GM18499 (cell line): ENCODE measurements around the gene BET1.
"Not testable (repeated sequence)": the region's sequence is repeated elsewhere in the genome, so short reads cannot be mapped to it uniquely, and the experiment has no call there.

ENCODE experiments used
- ATAC-seq: cut with Tn5 transposase; IDR thresholded peaks from one replicate; pipeline ENCODE4 v1.9.1; 2021; ENCODE audit warnings: moderate number of reproducible peaks; ENCODE audit not compliant: insufficient read depth, unreplicated experiment

Gene BET1, protein sequence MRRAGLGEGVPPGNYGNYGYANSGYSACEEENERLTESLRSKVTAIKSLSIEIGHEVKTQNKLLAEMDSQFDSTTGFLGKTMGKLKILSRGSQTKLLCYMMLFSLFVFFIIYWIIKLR

DNA sequence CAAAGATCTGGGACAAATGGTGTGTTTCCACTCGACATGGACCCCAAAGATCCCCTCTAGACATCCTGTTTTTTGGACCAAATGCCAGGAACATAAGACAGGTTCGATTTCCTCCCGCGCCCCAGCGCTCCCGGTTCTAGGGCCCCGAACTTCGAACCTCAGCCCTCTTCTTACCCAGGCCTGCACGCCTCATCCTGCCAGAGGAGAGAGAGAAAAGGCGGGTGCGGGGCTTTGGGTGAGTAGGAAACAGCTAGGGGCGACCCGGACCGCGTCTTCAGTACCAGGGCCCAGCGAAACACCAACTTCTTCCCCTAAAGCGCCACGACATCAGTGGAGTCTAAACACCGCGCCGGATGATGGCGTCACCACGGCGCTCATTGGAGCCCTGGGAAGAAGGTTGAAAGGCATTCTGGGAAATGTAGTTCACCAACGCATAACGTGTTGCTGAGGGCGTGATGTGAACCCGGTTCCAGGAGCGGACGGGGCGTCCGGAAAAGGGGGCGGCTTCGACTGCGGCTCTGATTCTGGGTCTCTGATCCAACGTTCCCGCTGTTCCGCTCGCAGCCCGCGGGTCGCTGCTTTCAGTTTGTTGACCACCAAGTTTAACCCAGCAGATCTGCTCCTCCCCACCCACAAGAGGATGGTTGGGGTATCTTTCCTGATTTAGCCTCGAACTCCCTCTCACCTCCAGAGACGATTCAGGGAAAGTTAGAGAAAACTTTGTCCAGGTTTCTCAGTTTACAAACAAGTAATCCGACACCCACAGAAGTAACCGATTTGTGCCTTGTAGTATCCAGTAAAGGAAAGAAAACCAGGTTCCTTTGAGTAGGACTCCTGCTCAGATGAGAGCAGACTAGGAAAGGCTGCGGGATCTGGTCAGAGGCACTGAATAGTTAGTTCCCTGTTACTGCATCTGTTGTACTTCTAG is at the start of gene BET1:
Gene BET1, minus strand, starts transcription at position 332 of the 928 bp plus-strand sequence. Its CDS starts 139 bp downstream, at position 193.
- ATAC-seq: peak; percentile 96

DNA sequence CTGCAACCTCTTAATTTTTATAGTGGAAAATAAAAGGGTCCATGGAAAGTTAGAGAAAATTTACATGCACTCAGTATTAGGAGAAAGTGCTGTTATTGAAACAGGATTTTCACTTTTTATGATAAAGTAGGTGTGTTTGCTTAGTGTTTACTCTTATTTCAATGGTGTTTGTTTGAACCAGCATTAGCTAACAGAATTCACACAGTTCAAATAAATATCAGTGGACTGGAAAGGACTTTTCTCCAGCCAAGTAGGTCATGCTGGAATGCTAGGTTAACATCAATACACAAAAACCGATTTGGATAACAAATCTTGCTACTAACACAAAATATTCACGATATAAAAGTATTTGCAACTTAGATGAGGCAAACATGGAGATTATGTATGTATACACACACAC is 49.4 kb upstream of the BET1 start:
- no peak for ATAC-seq

DNA sequence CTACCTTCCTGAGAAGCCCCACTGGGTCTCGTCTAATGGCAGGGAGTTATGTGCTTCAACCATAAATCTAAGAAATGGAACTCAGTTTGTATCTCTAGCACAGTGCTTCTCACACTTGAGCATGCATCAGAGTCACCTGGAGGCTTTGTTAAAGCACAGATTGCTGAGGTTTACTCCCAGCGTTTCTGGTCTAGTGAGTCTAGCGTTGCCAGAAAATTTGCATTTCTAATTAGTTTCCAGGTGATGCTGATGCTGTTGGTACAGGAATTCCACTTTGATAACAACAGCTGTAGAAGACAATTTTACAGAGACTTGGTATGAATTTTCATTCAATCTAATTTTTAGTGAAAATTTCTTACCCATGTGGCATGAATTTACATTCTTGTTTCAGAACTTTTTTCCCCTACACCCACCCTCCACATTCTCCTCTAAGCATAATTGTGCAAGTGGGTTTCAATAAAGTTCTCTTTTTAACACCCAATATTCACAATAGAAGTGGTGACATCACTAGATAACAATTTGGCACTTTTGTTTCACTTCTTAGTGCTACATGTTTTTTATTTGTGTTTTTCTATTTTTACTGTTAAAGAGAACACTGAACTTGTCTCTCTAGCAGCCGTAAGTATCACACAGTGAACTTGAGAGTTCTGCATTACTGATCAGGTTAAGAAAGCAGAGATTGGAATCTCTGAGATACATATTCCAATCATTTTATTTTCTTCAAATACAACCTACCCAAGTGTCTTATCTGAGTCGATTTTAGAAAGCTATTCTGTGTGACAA is 48.4 kb upstream of the BET1 start:
- ATAC-seq: peak; percentile 36

DNA sequence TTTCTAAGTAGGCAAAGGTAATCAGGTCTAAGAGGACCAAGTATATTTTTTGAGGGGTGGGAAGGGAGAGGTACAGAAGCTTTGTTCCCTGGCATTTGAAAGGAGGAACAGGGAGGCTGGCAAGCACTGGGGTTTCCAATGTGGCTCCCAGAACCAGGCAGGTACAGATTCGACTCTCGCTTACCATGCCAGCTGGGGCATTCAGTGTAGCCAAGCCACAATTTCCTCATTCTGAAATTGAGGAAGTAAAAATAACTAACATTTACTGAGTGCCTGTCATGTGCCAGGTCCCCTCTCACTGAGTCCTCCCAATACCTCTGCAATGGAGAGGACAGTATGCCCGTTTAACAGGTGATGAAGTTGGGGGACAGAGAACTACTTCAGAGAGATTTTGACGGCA is 45.9 kb upstream of the BET1 start:
- peak; percentile 60 for ATAC-seq

DNA sequence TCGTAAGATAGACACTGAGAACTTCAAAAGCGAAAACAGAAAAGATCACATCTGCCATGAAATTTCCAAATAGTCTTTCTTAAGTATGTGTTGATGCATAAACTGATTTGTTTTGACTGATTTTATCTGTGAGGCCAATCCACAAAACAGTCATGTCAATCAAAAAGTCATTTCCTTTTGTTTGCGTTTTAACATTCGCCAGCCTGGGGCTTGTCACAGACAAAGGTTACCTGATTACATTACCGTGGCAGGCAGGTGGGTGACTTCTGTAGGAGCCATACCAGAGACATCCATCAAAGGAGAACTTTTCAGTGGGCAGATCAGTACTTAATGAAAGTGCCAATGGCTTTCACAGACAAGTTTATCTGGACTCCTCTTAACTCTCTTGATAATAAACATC is 45.5 kb upstream of the BET1 start:
- ATAC-seq: no peak

DNA sequence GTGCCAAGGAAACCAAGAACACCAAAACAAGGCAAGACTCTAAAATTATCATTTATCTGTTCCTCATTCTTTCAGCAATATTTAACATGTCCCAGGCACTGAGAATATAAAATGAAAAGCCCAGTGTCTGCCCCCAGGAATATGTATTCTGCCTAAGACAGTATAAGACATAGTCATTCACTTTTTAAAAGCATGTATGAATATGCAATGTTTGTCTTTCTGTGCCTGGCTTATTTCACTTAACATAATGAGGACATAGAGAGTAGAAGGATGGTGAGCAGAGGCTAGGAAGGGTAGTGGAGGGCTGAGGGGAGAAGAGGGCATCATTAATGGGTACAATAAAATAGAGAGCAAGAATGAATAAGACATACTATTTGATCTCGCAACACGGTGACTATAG is 44.6 kb upstream of the BET1 start:
- ATAC-seq: no peak

DNA sequence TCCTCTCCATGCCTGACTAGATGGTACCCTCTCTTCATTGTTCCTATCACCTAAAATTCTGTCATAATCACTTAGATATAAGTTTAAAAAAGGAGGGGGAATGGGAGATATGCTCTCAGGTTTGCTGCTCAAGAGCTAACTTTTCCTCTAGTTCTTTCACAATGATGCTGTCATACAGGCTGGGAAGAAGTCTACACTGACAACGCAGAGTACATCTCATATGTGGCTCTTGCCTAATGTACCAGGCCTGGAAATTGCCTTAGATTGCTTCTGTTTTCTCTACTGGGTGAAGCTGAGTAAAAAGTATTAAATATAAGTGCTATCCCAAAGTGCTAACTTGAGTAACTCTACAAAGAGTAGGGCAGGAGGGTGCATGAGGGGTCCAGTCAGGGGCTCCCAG is 43.8 kb upstream of the BET1 start:
- ATAC-seq: no peak

DNA sequence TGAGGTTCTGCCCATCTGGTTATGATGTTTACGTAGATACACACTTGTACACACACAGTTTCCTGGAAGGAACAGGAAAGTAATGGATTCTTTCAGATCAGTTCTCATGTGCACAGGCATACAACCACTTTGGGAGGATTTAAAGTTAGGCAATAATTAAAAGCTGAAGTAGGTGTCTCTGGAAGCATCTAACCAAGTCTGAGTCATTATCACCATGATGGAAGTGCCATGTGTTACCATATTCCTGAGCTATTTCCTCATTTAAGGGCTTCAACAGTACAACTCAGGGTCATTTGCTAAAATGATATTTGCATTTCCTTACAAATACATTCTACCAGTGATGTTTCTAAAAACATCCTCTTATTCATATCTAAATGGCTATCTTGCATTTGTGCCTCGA is 41.4 kb upstream of the BET1 start:
- no peak for ATAC-seq

DNA sequence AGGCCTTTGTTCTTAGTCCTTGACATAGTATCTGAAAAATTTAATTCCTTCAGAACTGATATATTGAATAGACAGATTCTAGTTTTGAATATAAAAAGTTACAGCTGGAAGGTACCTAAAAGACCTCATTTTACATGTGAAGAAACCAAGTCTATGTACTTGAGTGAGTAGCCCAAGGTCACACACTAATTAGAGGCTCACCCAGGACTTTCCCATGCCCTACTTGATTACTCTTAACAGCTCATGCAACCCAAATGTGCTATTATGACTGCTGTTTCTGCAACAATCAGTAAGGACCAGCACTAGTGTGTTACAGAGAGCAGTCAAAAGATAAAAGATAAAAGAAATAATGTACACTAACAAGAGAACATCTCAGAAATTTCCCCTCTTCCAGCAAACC is 40.7 kb upstream of the BET1 start:
- ATAC-seq: no peak

DNA sequence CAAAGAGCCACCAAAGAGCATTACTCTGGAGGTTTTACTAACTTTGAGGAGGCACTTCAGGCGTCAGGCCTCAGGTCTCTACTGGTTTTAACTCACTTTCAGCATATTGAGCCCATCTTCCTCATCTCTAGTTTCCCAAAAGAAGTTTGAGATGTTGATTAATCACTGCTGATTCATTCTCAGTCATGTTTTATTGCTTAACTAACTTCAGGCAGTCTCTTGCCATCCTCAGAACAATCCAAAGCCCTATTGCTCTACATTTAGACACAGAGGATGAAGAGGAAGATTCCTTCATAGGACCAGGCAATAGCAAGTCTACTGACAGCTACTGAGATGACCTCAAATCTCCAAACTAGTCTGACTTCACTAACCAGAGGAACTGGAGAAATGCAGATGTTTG is 39.1 kb upstream of the BET1 start:
- ATAC-seq: no peak

DNA sequence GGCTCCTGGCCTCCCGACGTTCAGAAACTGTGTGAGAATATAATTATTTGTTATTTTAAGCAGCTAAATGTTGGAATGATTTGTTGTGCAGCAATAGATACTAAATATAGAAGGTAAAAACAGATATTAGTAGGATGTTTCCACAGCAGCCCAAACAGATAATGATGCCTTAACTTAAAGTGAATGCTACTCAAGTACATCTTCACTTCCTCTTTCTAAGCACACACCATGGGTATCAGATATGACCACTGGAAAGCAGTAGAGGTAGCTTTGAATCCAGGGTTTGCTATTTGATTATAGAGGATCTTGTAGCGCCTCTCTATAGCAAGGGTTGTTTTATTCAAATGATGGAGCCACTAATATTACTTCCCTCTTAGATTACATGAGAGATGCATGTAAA is 38.2 kb upstream of the BET1 start:
- peak; percentile 78 for ATAC-seq

DNA sequence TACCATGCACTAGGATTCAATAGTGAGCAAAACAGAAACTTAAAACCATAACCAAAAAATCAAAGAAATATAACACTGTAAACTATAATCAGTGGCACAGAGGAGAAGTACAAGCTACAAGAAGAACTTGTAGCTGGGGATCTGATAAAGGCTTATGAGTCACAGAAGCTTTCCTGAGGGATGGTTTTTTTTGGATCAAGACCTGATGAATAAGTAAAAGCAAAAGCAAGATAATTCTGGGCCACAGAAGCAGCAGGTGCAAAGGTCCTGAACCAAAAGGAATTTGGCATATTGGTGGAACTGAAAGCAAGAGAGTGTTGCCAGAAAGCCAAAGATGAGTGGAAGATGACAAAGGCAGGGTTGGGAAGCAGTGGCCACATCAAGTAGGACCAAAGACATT is 37.4 kb upstream of the BET1 start:
- no peak for ATAC-seq

DNA sequence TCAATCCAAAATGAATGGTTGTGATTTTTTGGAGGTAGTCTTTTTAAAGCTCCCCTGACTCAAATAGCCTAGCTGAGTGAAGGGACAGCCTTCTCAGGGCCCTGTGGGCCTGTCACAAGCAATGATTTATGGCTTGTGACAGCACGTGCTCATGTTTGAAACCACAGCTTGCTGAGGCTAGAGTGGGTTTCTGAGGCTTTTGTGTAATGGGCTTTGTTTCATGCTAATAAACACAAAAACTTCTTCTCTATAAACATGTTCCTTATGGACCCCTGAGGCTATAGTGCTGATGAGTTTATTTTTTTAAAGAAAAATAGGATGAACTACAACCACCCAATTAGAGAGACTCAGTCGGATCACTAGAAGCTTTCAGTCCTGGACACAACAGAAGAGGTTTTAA is 36.1 kb upstream of the BET1 start:
- ATAC-seq: no peak

DNA sequence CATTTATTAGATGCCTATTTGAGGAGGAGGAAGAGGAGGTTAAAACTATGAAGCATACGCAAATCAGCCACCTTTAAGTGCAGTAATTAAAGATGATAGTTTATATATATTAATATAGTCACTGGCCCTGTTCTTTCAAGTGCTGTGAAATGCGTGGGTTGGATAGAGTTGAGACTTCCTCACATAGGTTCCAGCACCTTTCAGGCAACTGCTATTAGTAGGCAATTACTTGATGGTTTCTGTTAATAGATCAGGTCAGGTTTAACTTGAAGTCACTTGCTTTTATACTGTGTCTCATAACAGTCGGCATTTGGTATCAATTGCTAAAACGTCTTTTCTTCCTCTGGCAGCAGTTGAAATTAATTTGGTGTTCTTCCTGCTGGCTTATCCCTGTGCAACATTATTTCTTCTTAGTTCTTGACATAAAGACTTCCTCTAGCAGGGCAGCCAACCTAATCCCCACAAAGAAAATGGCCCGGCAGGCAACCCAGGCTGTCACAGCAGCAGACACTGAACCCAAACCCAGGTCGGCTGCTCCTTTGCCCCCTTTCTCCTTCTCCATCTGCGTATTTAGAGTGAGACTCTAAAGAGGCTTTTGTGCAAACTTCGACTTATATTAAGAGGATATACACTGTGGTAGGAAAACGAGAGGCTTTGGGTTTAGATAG is 35.3 kb upstream of the BET1 start:
- no peak for ATAC-seq

DNA sequence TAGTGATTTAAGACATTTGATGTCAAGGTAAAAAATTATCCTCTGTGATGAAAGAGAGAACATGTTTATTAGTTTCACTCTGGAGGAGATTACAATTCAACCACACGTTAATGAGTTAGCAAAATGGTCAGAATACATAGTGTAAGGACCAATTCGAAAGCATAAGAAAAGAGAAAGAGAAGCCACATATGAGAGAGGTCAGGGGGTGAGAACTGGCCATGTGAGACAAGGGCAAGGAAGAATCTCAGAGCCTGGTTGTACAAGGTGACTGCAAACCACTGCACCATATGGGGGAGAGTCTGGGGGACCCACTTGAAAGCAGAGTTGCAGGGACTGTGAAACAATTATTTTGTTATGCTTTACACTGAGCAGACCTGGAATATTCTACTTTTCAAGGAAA is 27.7 kb upstream of the BET1 start:
- no peak for ATAC-seq

DNA sequence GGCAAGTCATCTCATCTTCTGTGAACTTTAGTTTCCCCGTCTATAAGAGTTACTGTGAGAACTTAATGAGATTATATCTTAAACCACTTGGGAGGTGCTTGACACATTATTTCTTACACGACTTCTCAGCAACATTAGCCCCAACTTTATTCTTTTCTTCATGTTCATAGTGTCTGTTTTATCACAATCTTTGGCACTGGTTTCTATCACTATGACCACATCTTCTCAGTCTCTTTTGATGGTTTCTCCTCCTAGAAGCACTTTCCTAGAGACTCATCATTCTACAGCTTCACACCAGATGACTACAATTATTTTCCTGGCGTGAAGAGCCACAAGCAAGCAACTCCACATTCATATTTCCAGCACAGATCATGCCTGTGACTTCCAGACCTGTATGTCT is 26.5 kb upstream of the BET1 start:
- no peak for ATAC-seq

DNA sequence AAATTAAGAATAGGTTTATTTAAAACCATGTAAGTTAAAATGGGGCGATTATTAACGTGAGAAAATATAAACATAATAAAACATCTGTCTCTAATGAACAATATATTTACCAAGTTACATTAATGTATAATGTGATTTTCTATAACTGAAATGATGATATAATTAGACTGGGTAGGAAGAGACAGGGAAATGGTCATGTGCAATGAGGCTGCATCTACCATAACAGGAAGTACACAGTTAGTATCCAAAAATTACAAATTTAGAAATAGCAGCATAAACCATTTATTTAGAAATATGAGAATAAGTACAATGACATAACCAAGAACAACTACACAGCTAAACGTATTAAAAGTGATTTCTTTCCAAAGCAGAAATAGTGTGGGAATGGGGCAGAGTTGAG is 25.8 kb upstream of the BET1 start:
- ATAC-seq: no peak

DNA sequence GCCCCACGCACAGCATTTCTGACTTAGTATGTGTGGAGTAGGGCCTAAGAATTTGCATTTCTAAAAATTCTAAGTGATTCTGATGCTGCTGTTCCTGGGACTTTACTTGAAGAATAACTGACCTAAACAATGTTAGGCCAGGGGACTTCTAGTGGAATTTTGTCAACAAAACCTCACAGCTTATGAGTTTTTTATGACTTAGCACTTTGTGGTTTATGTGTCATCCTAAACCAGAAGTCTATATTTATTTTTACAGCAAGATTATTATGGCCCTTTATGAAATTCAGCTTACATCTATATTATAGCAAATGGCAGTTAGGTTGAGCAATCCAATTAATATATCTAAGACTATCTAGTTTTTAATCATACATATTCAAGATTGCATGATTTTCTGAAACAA is 24.6 kb upstream of the BET1 start:
- no peak for ATAC-seq

DNA sequence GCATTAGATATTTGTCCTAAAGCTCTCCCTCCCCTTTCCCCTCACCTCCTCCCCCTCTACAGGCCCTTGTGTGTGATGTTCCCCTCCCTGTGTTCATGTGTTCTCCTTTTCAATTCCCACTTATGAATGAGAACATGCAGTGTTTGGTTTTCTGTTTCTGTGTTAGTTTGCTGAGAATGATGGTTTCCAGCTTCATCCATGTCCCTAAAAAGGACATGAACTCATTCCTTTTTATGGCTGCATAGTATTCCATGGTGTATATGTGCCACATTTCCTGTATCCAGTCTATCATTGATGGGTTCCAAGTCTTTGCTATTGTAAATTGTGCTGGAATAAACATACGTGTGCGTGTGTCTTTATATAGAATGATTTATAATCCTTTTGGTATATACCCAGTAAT is 22.5 kb upstream of the BET1 start:
- ATAC-seq: not testable (repeated sequence)

DNA sequence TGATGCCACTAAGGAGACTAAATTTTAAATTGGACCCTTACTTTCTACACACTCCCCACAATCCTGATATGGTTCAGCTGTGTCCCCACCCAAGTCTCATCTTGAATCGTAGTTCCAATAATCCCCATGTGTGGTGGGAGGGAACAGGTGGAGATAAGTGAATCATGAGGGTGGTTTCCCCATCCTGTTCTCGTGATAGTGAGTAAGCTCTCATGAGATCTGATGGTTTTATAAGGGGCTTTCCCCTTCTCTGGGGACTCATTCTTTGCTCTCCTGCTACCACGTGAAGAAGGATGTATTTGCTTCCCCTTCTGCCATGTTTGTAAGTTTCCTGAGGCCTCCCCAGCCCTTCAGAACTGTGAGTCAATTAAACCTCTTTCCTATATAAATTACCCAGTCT is 18.4 kb upstream of the BET1 start:
- no peak for ATAC-seq

DNA sequence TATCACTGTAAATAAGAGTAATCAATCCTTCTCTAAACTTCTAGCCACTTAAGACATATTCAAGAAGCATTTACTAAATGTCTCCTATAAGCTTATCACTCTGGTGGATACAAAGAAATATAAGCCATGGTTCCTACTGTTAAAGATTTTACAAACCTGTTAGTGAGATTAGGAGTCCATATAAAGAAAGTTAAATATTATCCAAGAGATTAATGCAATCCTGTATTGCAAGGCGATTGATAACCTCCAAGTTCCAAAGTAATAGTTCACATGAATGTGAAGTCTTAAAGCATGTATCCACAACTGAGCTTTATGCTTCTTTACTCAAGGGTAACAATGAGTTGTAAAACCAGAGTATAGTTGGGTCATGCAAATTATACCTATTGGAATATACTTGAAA is 12.6 kb upstream of the BET1 start:
- no peak for ATAC-seq
